ENCODE results near the gene SH3BGRL3.

DNA sequence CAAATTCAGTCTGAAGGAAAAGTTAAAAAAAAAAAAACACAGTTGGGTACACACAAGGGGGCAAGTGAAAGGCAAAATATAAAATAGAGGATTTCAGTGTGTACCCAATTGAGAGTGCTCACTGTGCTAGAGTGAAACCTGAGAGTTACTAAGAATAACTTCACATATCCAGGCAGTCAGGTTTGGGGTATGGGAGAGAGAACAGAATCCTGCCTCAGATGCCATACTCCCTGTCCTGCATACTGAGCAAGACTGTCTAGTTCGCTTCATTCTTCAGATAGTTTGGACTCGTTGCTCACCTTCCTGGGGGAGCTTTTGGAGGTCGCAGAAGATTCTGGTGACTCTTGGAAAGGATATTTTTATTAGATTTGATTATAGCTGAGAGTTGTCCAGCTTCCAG lies 25.5 kb upstream of the SH3BGRL3 start:
- TF ChIP-seq TAF1 (IDR thresholded peaks at IDR 0.05; ENCODE audit: borderline replicate concordance, low read depth, low read length) (no peak), POLR2A (IDR thresholded peaks at IDR 0.05; ENCODE audit: low read depth, low read length) (no peak), POLR2AphosphoS5 (IDR thresholded peaks at IDR 0.05; ENCODE audit: low read depth, low read length) (no peak)
